SK-N-MC (cell line): ENCODE data around the gene OCRL.
"Not testable (repeated sequence)": the region's sequence is repeated elsewhere in the genome, so short reads cannot be mapped to it uniquely, and the experiment has no call there.

Experiments used
- DNase-seq: peaks from one replicate; pipeline ENCODE4 v3.0.0-alpha.2; 2011; ENCODE audit warnings: low read depth, low spot score
- H3K27ac ChIP-seq: fragments of 200-600 bp; sonication (generic); 2 replicates; pipeline ENCODE4 v1.5.1; 2016; ENCODE audit warnings: mixed run types
- H3K36me3 ChIP-seq: fragments of 200-600 bp; sonication (generic); 2 replicates; pipeline ENCODE4 v1.6.1; 2017; ENCODE audit warnings: antibody characterized with exemption, low read length, mixed read lengths; ENCODE audit not compliant: insufficient read depth
- H3K4me3 ChIP-seq: fragments of 200-600 bp; sonication (generic); 2 replicates; pipeline ENCODE4 v1.5.1; 2016
- H3K9ac ChIP-seq: fragments of 200-600 bp; sonication (generic); 2 replicates; pipeline ENCODE4 v1.8.0; 2017; ENCODE audit warnings: mixed run types, mixed read lengths; ENCODE audit not compliant: insufficient read length
- H3K9me3 ChIP-seq: fragments of 200-600 bp; sonication (generic); 2 replicates; pipeline ENCODE4 v1.6.1; 2017; ENCODE audit warnings: low read depth, mild to moderate bottlenecking, antibody characterized with exemption, low read length, moderate library complexity, mixed read lengths
- EZH2 ChIP-seq: fragments of 200-600 bp; sonication (generic); IDR thresholded peaks from one replicate; pipeline ENCODE4 v1.6.1; 2017; ENCODE audit warnings: antibody characterized with exemption
- FOXP2 ChIP-seq: optimal IDR thresholded peaks from 2 replicates; pipeline ENCODE3; 2011; ENCODE audit warnings: mild to moderate bottlenecking, moderate library complexity; ENCODE audit not compliant: insufficient read depth; ENCODE audit errors: extremely low read length, control extremely low read depth
- POLR2AphosphoS5 ChIP-seq: IDR thresholded peaks from 2 replicates; pipeline ENCODE4 v1.6.1; 2012; ENCODE audit warnings: mild to moderate bottlenecking, low read depth, low read length, borderline replicate concordance

OCRL gene

DNA sequence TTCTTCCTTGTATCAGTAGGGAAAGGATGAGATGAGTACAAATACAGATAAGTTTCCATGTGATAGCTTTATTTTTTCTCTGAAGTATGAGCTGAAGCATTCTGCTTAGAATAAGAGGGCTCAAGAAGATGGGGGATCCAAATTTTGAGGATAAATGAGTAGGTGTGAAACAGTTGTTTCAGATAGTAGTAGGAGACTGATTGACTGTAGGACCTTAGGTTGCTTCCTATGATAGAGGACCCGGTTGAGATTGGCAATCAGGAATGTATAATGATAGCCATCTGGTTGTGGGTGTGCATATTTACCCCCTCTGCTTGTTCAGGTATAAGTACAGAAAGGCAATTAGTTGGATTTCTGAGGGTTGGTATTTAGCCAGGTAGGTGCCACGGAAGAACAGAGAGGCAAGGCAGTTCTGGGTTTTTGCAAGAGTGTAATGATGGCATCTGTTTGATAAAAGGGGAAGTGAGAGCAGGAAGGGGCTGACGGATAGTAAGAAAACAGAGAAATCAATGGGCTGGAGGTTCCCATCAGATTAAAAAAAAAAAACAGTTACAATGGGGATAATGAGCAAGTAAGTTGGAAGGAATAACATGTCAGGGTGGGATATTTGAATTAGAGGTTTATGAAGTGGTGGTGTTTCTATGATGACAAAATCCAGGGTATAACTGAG is 13.7 kb downstream of the OCRL start:
- Histone ChIP-seq H3K9me3 (no peaks in the 10 kb centered on the region), H3K27ac (no peak overlapping the region), H3K36me3 (peaks cover 33% of the 10 kb centered on the region), H3K4me3 (no peak overlapping the region), H3K9ac (no peak overlapping the region)
- DNase-seq = no peak
- TF ChIP-seq FOXP2 (no peak), EZH2 (no peak), POLR2AphosphoS5 (no peak)

DNA sequence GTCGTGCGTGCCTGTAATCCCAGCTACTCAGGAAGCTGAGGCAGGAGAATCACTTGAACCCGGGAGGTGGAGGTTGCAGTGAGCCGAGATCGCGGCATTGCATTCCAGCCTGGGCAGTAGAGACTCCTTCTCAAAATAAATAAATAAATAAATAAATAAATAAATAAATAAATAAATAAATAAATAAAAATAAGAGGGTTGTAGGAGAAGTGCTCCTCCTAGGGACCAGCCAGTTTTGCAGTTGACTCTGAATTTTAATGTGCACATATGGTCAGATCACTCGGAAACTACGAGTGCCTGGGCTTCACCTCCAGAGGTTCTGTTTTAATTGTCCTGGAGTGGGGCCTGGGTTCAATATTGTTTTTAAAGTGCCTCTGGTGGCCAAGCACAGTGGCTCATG is 14.8 kb downstream of the OCRL start:
- not testable (repeated sequence) for H3K9me3 ChIP-seq, H3K27ac ChIP-seq, H3K4me3 ChIP-seq, H3K9ac ChIP-seq, DNase-seq
- H3K36me3 ChIP-seq = peaks cover 30% of the 10 kb centered on the region

DNA sequence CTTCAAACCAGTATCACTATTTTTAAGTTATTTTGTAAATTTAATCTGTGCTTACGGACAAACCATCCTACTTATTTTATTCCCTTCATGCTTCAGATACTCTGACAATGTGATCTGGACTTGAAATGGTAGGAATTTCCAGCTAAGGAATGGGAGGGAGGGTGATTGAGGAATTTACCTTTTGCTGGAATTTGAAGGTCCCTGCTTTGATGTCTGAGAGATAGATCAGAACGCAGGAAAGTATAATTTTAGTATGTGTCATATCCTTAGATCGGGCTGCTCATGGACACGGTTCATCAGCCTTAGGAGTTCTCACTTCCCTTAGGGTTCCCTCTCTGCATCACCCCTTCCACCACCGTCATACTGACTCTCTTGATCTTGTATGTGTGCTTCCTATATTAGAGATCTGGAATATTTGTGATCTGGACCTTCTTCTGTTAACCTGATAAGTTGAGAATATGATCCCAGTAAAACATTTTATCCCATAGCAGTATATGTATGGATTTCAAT is 16.8 kb downstream of the OCRL start:
- Histone ChIP-seq H3K27ac (no peak overlapping the region), H3K4me3 (no peak overlapping the region), H3K9ac (no peak overlapping the region), H3K36me3 (peaks cover 32% of the 10 kb centered on the region), H3K9me3 (no peaks in the 10 kb centered on the region)
- no peak for TF ChIP-seq POLR2AphosphoS5
- no peak for TF ChIP-seq FOXP2
- no peak for TF ChIP-seq EZH2
- DNase-seq = no peak

DNA sequence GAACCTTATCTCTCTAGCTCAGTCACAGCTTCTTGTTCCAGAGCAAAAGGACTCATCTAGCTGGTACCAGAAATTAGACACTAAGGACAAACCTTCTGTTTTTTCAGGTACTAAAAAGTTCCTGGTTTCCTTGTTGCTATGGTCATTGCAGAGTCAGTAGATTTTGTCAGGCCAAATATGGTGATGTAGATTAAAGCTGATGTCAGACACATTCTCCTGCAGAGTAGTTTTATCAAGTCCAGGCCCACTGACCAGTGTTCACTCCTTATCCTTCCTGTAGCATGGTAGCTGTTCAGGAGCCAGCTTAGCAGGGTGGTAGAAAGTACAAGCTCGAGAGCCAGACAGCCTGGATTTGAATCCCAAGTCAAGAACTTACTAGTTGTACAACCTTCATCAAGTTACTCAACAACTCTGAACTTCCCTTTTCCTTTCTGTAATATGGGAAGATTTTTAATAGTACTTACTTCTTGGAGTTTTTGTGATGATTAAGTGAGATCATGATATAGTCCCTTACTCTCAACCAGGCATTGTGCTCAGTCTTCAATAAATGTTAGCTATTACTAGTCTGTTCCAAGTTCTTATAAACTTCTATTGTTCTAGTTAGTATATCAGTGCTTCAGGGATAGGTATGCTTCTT is 17.9 kb downstream of the OCRL start:
- TF ChIP-seq POLR2AphosphoS5 (no peak), EZH2 (no peak), FOXP2 (no peak)
- H3K9me3 ChIP-seq = no peaks in the 10 kb centered on the region
- no peak for DNase-seq
- no peak overlapping the region for H3K4me3 ChIP-seq
- peaks cover 43% of the 10 kb centered on the region for H3K36me3 ChIP-seq
- H3K9ac ChIP-seq = no peak overlapping the region
- H3K27ac ChIP-seq = no peak overlapping the region

DNA sequence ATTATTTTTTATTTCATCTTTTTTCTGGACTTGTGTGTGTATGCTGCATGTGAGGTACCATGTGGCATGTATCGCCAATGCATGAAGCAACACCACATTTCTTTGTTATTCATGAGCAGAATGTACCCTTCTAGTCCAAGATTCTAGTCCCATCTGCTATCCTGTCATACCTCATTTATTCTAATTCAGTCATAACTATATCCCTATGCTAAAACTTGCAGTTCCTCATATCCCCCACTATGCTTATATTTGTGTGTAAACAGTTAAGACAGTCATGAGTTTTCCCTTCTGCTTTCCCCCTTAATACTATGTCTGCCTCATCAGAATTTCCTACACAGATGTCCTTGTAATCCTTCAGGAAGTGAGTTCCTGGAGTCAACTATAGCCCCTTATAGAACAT is 19.7 kb downstream of the OCRL start:
- Histone ChIP-seq H3K9ac (no peak overlapping the region), H3K36me3 (peaks cover 49% of the 10 kb centered on the region), H3K27ac (no peak overlapping the region), H3K4me3 (no peak overlapping the region), H3K9me3 (no peaks in the 10 kb centered on the region)
- DNase-seq = no peak
- no peak for TF ChIP-seq POLR2AphosphoS5
- TF ChIP-seq FOXP2 = no peak
- TF ChIP-seq EZH2 = no peak

DNA sequence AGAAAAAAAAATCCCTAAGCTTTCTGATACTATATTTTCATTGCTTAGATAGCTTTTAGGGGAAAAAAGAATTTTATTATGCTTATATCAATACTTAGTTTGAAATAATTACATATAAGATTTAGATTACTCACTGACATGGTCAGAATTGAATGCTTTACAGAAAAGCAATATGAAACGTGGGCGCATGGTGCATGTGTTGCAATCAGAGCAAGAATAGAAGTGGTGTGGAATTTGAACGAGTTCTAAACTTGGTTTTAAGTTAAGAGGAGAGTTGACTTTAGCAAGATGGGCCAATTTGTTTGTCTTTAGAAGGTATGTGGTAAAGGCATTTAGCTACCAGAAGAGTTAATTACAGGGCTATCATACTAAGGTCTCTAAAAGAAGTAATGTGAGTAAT is 21.4 kb downstream of the OCRL start:
- Histone ChIP-seq H3K36me3 (peaks cover 49% of the 10 kb centered on the region), H3K9me3 (no peaks in the 10 kb centered on the region), H3K9ac (no peak overlapping the region), H3K27ac (no peak overlapping the region), H3K4me3 (no peak overlapping the region)
- TF ChIP-seq FOXP2 (no peak), EZH2 (no peak), POLR2AphosphoS5 (no peak)
- no peak for DNase-seq

DNA sequence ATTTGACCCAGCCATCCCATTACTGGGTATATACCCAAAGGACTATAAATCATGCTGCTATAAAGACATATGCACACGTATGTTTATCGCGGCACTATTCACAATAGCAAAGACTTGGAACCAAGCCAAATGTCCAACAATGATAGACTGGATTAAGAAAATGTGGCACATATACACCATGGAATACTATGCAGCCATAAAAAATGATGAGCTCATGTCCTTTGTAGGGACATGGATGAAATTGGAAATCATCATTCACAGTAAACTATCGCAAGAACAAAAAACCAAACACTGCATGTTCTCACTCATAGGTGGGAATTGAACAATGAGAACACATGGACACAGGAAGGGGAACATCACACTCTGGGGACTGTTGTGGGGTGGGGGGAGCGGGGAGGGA is 24.3 kb downstream of the OCRL start:
- H3K4me3 ChIP-seq, H3K9ac ChIP-seq, H3K9me3 ChIP-seq, DNase-seq, H3K27ac ChIP-seq: not testable (repeated sequence)
- H3K36me3 ChIP-seq = peaks cover 44% of the 10 kb centered on the region

DNA sequence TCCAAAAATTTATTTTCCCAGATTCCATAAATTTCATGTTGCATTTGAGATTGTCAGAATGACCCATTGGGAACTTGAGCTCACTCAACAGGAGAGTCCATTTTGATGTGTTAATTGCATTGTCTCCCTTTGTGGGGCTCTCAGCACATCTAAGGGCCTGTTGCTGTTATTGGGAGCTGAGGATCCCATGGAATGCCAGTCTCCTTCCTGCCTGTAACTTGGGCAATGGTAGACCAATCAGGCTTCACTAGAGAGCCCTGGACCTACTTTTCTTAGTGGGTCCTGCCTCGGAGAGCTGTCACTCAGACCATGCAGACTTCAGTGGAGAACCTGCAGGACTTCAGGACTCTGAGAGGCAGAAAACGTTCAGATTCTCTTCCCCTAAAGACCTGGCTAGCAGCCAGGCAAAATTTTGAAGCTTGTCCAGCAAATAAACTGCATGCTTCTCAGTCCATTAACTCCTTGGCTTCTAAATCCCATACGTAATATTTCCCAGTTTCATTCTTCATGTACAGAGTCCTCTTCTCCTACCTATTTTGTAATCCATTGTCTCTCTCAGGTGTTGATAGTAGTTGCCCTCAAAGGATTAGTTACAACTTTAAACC is 25.1 kb downstream of the OCRL start:
- Histone ChIP-seq H3K27ac (no peak overlapping the region), H3K36me3 (peaks cover 46% of the 10 kb centered on the region), H3K4me3 (no peak overlapping the region), H3K9me3 (no peaks in the 10 kb centered on the region), H3K9ac (no peak overlapping the region)
- DNase-seq = no peak
- TF ChIP-seq EZH2 (no peak), FOXP2 (no peak)

DNA sequence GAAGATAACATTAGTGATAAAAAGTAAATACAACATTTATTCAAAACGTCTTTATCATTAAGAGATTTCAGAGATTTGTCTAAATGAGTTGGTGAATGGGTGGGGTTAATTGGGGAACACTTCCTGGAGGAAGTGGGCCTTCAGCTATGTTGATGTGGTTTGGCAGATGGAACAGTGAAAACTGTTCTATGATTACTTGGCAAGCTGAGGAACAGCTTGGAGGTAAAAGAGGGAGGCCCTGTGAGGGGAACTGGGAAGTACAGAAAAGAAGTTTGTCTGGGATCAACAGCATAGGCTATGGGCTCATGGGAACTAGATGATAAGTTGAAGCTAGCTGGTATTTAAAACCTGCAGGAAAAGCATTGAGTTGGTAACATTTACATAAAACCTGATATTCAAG is 26.0 kb downstream of the OCRL start:
- H3K27ac ChIP-seq = no peak overlapping the region
- H3K9me3 ChIP-seq = no peaks in the 10 kb centered on the region
- no peak for DNase-seq
- TF ChIP-seq EZH2 (no peak), FOXP2 (no peak), POLR2AphosphoS5 (no peak)
- H3K4me3 ChIP-seq = no peak overlapping the region
- peaks cover 44% of the 10 kb centered on the region for H3K36me3 ChIP-seq
- no peak overlapping the region for H3K9ac ChIP-seq
